GM12878 (cell line): Measurements from ENCODE around the gene OSTN. TPM values are rescaled to one million over a fixed set of nuclear protein-coding genes. Genes with fewer than 3 reads are reported as not detected.

Experiments
- ATAC-seq: fragments of 200-7000 bp; cut with Tn5 transposase; 3 replicates; pipeline ENCODE4 v1.9.1; 2020; ENCODE audit warnings: mild to moderate bottlenecking, moderate library complexity
- BruUV-seq: library from RNA; stranded (reverse); fragments of 400-500 nt; replicated peaks from 2 replicates; lab custom pipeline; 2021; lab: Mats Ljungman, UMichigan
- CTCF ChIA-PET: fragments of 300-600 bp; sonication (Branson Sonifier 250); formaldehyde crosslinking; extraction: SDS; loops from one replicate; lab custom pipeline; 2021; ENCODE audit warnings: inconsistent platforms; lab: Yijun Ruan, JAX
- POLR2A ChIA-PET: fragments of 350-600 bp; formaldehyde crosslinking; extraction: SDS; loops from one replicate; lab custom pipeline; 2021; ENCODE audit warnings: inconsistent platforms; lab: Charles Lee
- RAD21 ChIA-PET: fragments of 300-600 bp; sonication (Branson Sonifier 250); formaldehyde crosslinking; loops from one replicate; lab custom pipeline; 2023; ENCODE audit warnings: antibody characterized with exemption; ENCODE audit not compliant: unreplicated experiment; lab: Charles Lee
- SMC1A ChIA-PET: fragments of 300-600 bp; sonication (Branson Sonifier 250); formaldehyde crosslinking; loops from one replicate; lab custom pipeline; 2023; ENCODE audit not compliant: unreplicated experiment, uncharacterized antibody; lab: Charles Lee
- DNase-seq: peaks from one replicate; pipeline ENCODE4 v3.0.0-alpha.2; 2011; ENCODE audit warnings: low read depth, low spot score
- FAIRE-seq: peaks from 3 replicates; lab custom pipeline; 2011; peaks lifted over from hg19 to GRCh38; lab: Jason Lieb, UNC
- H2AFZ ChIP-seq: 2 replicates; pipeline ENCODE4 v1.6.0; 2011; ENCODE audit warnings: low read depth, low read length, control low read depth; ENCODE audit not compliant: control insufficient read depth
- H3K27ac ChIP-seq: 2 replicates; pipeline ENCODE4 v1.5.1; 2011; ENCODE audit warnings: control low read depth; ENCODE audit not compliant: control insufficient read depth, insufficient read depth
- H3K27me3 ChIP-seq, 2 experiments: replicated peaks in 1 of 2; 2 replicates each; pipeline versions ENCODE4 v1.6.0 to v1.6.1; 2011; ENCODE audit warnings: low read length in 1 of 2; ENCODE audit not compliant: control insufficient read depth in 2 of 2, insufficient read depth in 2 of 2
- H3K36me3 ChIP-seq, 2 experiments: 2 replicates each; pipeline ENCODE4 v1.5.1; 2011; ENCODE audit warnings: low read length in 1 of 2; ENCODE audit not compliant: control insufficient read depth in 2 of 2, insufficient read depth in 2 of 2
- H3K4me1 ChIP-seq: 2 replicates; pipeline ENCODE4 v1.6.1; 2011; ENCODE audit warnings: mild to moderate bottlenecking, low read length, moderate library complexity, mixed read lengths; ENCODE audit not compliant: control insufficient read depth, insufficient read depth
- H3K4me2 ChIP-seq: 2 replicates; pipeline ENCODE4 v1.6.0; 2011; ENCODE audit warnings: control low read depth; ENCODE audit not compliant: control insufficient read depth, insufficient read depth
- H3K4me3 ChIP-seq: fragments of 200-600 bp; sonication (generic); 2 replicates; pipeline ENCODE4 v1.5.1; 2016
- H3K79me2 ChIP-seq: 2 replicates; pipeline ENCODE4 v1.6.0; 2011; ENCODE audit warnings: low read length; ENCODE audit not compliant: control insufficient read depth, insufficient read depth
- H3K9ac ChIP-seq: 2 replicates; pipeline ENCODE4 v1.8.0; 2011; ENCODE audit warnings: low read length, control low read depth, mixed read lengths; ENCODE audit not compliant: control insufficient read depth, insufficient read depth
- H3K9me3 ChIP-seq: replicated peaks from 3 replicates; pipeline ENCODE4 v1.5.1; 2011; ENCODE audit warnings: mild to moderate bottlenecking, low read length; ENCODE audit not compliant: control insufficient read depth, insufficient read depth
- H4K20me1 ChIP-seq: 2 replicates; pipeline ENCODE4 v1.6.0; 2011; ENCODE audit not compliant: control insufficient read depth, insufficient read depth
- BCL3 ChIP-seq: IDR thresholded peaks from 2 replicates; pipeline ENCODE4 v1.6.1; 2011; ENCODE audit warnings: borderline replicate concordance, low read depth, mild to moderate bottlenecking, moderate library complexity, low read length; ENCODE audit not compliant: insufficient read depth, poor library complexity, severe bottlenecking
- BMI1 ChIP-seq: fragments of 450-650 bp; IDR thresholded peaks from 2 replicates; pipeline ENCODE4 v1.6.1; 2016; ENCODE audit warnings: mild to moderate bottlenecking, moderate library complexity, borderline replicate concordance
- CREM ChIP-seq: IDR thresholded peaks from 2 replicates; pipeline ENCODE4 v1.6.1; 2014; ENCODE audit warnings: antibody characterized with exemption, low read depth
- CTCF ChIP-seq, 3 experiments: IDR thresholded peaks in 2 of 3; conservative IDR thresholded peaks in 1 of 3; 2 replicates each; pipeline ENCODE4 v1.5.1; 2011; ENCODE audit warnings: low read depth in 3 of 3, low read length in 3 of 3, mild to moderate bottlenecking in 3 of 3, control low read depth in 2 of 3, moderate library complexity in 2 of 3, inconsistent platforms in 1 of 3, mixed read lengths in 1 of 3; ENCODE audit not compliant: control insufficient read depth in 2 of 3, insufficient read depth in 1 of 3; ENCODE audit errors: extremely low read depth in 1 of 3
- FOXK2 ChIP-seq: fragments of 450-650 bp; IDR thresholded peaks from 2 replicates; pipeline ENCODE4 v1.6.1; 2017; ENCODE audit warnings: mild to moderate bottlenecking, moderate library complexity
- POLR2AphosphoS5 ChIP-seq: IDR thresholded peaks from 2 replicates; pipeline ENCODE4 v1.6.1; 2011; ENCODE audit warnings: mild to moderate bottlenecking, low read length, inconsistent platforms
- RAD21 ChIP-seq: IDR thresholded peaks from 2 replicates; pipeline ENCODE4 v1.6.1; 2011; ENCODE audit warnings: mild to moderate bottlenecking, low read depth, low read length, moderate library complexity; ENCODE audit not compliant: insufficient read depth
- SMC3 ChIP-seq: IDR thresholded peaks from 2 replicates; pipeline ENCODE4 v1.6.1; 2011; ENCODE audit warnings: low read length, improper control_type of control experiment, borderline replicate concordance
- ZNF384 ChIP-seq: IDR thresholded peaks from 2 replicates; pipeline ENCODE4 v1.6.1; 2012; ENCODE audit warnings: low read depth, mild to moderate bottlenecking, low read length, improper control_type of control experiment, borderline replicate concordance
- WGBS: methylation state at CpG from one replicate; pipeline ENCODE4 v1.1.6; 2016; ENCODE audit warnings: low lambda C conversion rate; ENCODE audit not compliant: insufficient replicate concordance, insufficient coverage; ENCODE audit errors: missing lambda C conversion rate; 5-methylcytosine and 5-hydroxymethylcytosine counted together
- in situ Hi-C: fragments of 300-500 bp; cut with MboI; formaldehyde crosslinking; loops from 9 replicates; pipeline ENCODE4 v1.14.3; 2018; ENCODE audit warnings: mixed read lengths
- intact Hi-C: fragments of 100-400 bp; cut with micrococcal nuclease; formaldehyde crosslinking; loops from one replicate; pipeline ENCODE4 v1.14.2; 2022; ENCODE audit not compliant: unreplicated experiment
- polyA plus RNA-seq, 11 experiments: library from polyadenylated mRNA; depleted of rRNA in 4 of 11; unstranded in 6 of 11; stranded (reverse) in 5 of 11; fragments of >200 nt; fragmentation: Nextera tagmentation in 4 of 11; fragmentation: Illumina TruSeq in 1 of 11; extraction: Ambion mirVana in 4 of 11; extraction: Trizol in 1 of 11; gene quantifications; 1 replicate in 1 of 11; 2 replicates in 10 of 11; pipeline versions ENCODE4 v1.2.1 to v1.2.3, GENCODE V29; 2011 to 2016; ENCODE audit warnings: inconsistent platforms in 2 of 11, missing spikeins in 2 of 11, low read depth in 1 of 11
- total RNA-seq, 4 experiments: library from RNA; depleted of rRNA in 3 of 4; stranded (reverse); fragments of >200 nt in 3 of 4; fragmentation: Illumina TruSeq in 1 of 4; extraction: Trizol in 1 of 4; gene quantifications; 2 replicates each; pipeline versions ENCODE4 v1.2.1 to v1.2.3, GENCODE V29; 2013 to 2021
- TF ChIP-seq, protein P1 (sequence below): fragments of 450-650 bp; IDR thresholded peaks from 2 replicates; pipeline ENCODE4 v1.6.1; 2017; ENCODE audit warnings: mild to moderate bottlenecking, moderate library complexity

The OSTN gene
- total and polyA plus RNA-seq, 10 of the 15 experiments (the other 5 are each of a cell fraction or from before 2014, with no cell fraction given), result 0.04 to 0.27 (median 0.06) TPM; not detected in 6

DNA sequence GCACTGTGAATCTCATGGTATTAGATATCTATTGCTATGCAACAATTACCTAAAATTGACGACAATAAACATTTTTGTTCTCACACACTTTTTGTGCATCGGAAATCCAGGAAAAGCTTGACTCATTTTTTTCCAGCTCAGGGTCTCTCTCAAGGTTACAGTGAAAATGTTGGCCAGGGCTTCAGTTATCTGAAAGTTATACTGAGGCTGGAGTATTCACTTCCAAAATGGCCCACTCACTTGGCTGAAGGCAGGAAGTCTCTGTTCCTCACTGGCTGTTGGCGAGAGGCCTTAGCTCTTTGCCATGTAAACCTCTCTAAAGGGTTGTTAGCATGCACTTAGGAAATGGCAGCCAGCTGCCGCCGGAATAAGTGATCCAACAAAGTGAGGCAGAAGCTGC, 41.4 kb downstream of the OSTN start (continued):
- TF ChIP-seq POLR2AphosphoS5 (no peak), CREM (no peak), BMI1 (no peak), ZNF384 (no peak)

DNA sequence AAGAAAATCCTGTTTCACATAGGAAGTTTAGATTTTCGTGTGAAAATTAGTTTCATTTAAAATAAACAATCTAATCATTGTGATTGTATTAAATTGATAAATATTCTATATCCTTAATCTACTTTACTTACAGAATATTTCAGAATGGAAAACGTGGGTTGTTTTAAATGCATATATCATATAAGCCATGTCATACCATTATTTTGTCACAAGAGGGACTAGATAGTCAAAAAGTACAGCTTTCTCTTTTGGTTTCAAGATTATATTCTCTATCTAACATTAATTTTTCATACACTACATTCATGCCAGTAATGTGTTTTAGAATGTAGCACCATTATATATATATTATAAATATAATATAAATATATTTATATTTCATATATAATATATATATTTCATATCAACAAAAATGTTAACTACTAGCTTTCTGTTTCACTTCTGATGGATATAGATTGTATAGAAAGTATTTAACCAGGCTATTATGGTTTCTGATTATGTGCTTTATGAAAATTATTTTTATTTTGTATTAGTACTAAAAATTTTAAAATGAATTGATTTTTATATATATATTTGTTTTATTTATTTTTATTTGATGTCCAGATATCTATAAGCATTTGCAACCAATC, 45.3 kb downstream of the OSTN start:
- no peaks in the 10 kb centered on the region for H3K27me3 ChIP-seq
- ATAC-seq, result no peak
- no peaks in the 10 kb centered on the region for H3K36me3 ChIP-seq
- H3K9me3 ChIP-seq, result peaks cover 1% of the 10 kb centered on the region; the same call in 2 of the 3 replicates
- H3K27ac ChIP-seq, result no peak overlapping the region
- H2AFZ ChIP-seq, result no peak overlapping the region
- TF ChIP-seq, protein P1, sequence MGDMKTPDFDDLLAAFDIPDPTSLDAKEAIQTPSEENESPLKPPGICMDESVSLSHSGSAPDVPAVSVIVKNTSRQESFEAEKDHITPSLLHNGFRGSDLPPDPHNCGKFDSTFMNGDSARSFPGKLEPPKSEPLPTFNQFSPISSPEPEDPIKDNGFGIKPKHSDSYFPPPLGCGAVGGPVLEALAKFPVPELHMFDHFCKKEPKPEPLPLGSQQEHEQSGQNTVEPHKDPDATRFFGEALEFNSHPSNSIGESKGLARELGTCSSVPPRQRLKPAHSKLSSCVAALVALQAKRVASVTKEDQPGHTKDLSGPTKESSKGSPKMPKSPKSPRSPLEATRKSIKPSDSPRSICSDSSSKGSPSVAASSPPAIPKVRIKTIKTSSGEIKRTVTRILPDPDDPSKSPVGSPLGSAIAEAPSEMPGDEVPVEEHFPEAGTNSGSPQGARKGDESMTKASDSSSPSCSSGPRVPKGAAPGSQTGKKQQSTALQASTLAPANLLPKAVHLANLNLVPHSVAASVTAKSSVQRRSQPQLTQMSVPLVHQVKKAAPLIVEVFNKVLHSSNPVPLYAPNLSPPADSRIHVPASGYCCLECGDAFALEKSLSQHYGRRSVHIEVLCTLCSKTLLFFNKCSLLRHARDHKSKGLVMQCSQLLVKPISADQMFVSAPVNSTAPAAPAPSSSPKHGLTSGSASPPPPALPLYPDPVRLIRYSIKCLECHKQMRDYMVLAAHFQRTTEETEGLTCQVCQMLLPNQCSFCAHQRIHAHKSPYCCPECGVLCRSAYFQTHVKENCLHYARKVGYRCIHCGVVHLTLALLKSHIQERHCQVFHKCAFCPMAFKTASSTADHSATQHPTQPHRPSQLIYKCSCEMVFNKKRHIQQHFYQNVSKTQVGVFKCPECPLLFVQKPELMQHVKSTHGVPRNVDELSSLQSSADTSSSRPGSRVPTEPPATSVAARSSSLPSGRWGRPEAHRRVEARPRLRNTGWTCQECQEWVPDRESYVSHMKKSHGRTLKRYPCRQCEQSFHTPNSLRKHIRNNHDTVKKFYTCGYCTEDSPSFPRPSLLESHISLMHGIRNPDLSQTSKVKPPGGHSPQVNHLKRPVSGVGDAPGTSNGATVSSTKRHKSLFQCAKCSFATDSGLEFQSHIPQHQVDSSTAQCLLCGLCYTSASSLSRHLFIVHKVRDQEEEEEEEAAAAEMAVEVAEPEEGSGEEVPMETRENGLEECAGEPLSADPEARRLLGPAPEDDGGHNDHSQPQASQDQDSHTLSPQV, result peak; percentile 12; the same call in 1 of the 2 replicates
- TF ChIP-seq CTCF (IDR thresholded peaks at IDR 0.05 in 2 of 3, conservative IDR thresholded peaks at IDR 0.05 in 1 of 3; ENCODE audit: control insufficient read depth in 2 of 3, extremely low read depth in 1 of 3, insufficient read depth in 1 of 3, low read depth in 3 of 3, low read length in 3 of 3) (peak in 1 of 3 experiments; percentile 27; a peak in 2 of 6 replicates), RAD21 (peak; percentile 64), FOXK2 (no peak), BCL3 (no peak), SMC3 (peak; percentile 63; the same call in 1 of the 2 replicates)
- H3K4me1 ChIP-seq, result no peaks in the 10 kb centered on the region; the same call in 1 of the 2 replicates
- no TSS peak for BruUV-seq
- intact Hi-C loops, result loop anchor here (2.0 kb wide), 1 partner anchor 108 kb away; no protein-coding TSS in a partner anchor
- H3K4me3 ChIP-seq, result no peak overlapping the region
- H3K4me2 ChIP-seq, result no peak overlapping the region
- CTCF ChIA-PET, result interaction anchor here (0.6 to 4.0 kb wide), 29 partner anchors 9 to 1201 kb away, joined by 3 to 35 read pairs (median 4); no protein-coding TSS in a partner anchor
- RAD21 ChIA-PET, result interaction anchor here (0.6 to 4.4 kb wide), 36 partner anchors 9 to 1200 kb away, joined by 3 to 72 read pairs (median 6); partner anchors contain the start of gene UTS2B
- WGBS, result 2% methylated on average over 2 of the region's 2 CpGs
- no peaks in the 10 kb centered on the region for H4K20me1 ChIP-seq
- POLR2A ChIA-PET, result interaction anchor here (0.7 to 2.2 kb wide), 6 partner anchors 14 to 133 kb away, joined by 3 to 11 read pairs (median 5); no protein-coding TSS in a partner anchor
- SMC1A ChIA-PET, result interaction anchor here (0.8 to 9.6 kb wide), 31 partner anchors 8 to 151 kb away, joined by 3 to 78 read pairs (median 7); partner anchors contain the start of genes CCDC50 and UTS2B
- FAIRE-seq, result no peak
- DNase-seq, result no peak
- in situ Hi-C loops, result no loop called here
- H3K9ac ChIP-seq, result no peak overlapping the region
- no peaks in the 10 kb centered on the region for H3K79me2 ChIP-seq
